B cell (primary cell): ENCODE measurements around the gene NBDY. TPM values are rescaled to one million over a fixed set of nuclear protein-coding genes. Genes with fewer than 3 reads are reported as not detected.

Experiments
- ATAC-seq: fragments of 200-7000 bp; cut with Tn5 transposase; one replicate; pipeline ENCODE4 v1.10.0; 2021; ENCODE audit warnings: low read depth, mild to moderate bottlenecking, moderate number of reproducible peaks, moderate library complexity
- CTCF ChIA-PET: fragments of 350-600 bp; sonication (Branson Sonifier 250); formaldehyde crosslinking; loops from one replicate; lab custom pipeline; 2021; ENCODE audit warnings: antibody characterized with exemption, inconsistent platforms; lab: Charles Lee
- POLR2A ChIA-PET: fragments of 350-600 bp; sonication (Branson Sonifier 250); formaldehyde crosslinking; loops from one replicate; lab custom pipeline; 2021; ENCODE audit warnings: antibody characterized with exemption; lab: Charles Lee
- DNase-seq: peaks from one replicate; pipeline ENCODE4 v3.0.0; 2013
- H2AFZ ChIP-seq: 2 replicates; pipeline ENCODE4 v1.6.1; 2012; ENCODE audit warnings: mild to moderate bottlenecking, low read depth, low read length; ENCODE audit not compliant: insufficient read depth, poor library complexity, severe bottlenecking
- H3K27ac ChIP-seq, 2 donors: 1 replicate in 1 of 2; 2 replicates in 1 of 2; pipeline ENCODE4 v1.5.1; 2012 to 2013; ENCODE audit warnings: low read length in 2 of 2, mild to moderate bottlenecking in 2 of 2, moderate library complexity in 1 of 2
- H3K27me3 ChIP-seq, 4 experiments: fragments of 200-600 bp in 1 of 4; sonication (generic) in 1 of 4; replicated peaks in 1 of 4; 1 replicate in 2 of 4; 2 replicates in 2 of 4; pipeline versions ENCODE4 v1.6.1 to v1.7.0; 2013 to 2016; ENCODE audit warnings: low read length in 3 of 4, mild to moderate bottlenecking in 2 of 4, mixed read lengths in 1 of 4, moderate library complexity in 1 of 4; ENCODE audit not compliant: insufficient read depth in 4 of 4, control insufficient read depth in 3 of 4; ENCODE audit errors: control extremely low read depth in 1 of 4
- H3K36me3 ChIP-seq, 2 experiments: replicated peaks in 1 of 2; 1 replicate in 1 of 2; 2 replicates in 1 of 2; pipeline versions ENCODE4 v1.6.1 to v1.7.1; 2013; ENCODE audit warnings: low read length in 1 of 2; ENCODE audit not compliant: insufficient read depth in 2 of 2, control insufficient read depth in 1 of 2; ENCODE audit errors: control extremely low read depth in 1 of 2, extremely low read depth in 1 of 2
- H3K4me1 ChIP-seq, 2 donors: fragments of 200-600 bp in 1 of 2; sonication (generic) in 1 of 2; 1 replicate in 1 of 2; 2 replicates in 1 of 2; pipeline versions ENCODE4 v1.5.1 to v1.6.1; 2013 to 2017; ENCODE audit warnings: low read length in 2 of 2; ENCODE audit not compliant: control insufficient read depth in 2 of 2, insufficient read depth in 2 of 2
- H3K4me2 ChIP-seq: replicated peaks from 2 replicates; pipeline ENCODE3; 2012; ENCODE audit warnings: mild to moderate bottlenecking, low read depth, low read length; ENCODE audit not compliant: poor library complexity, severe bottlenecking
- H3K4me3 ChIP-seq, 5 experiments: fragments of 200-600 bp in 1 of 5; sonication (generic) in 1 of 5; 1 replicate in 3 of 5; 2 replicates in 2 of 5; pipeline versions ENCODE4 v1.5.1 to v1.7.0; 2011 to 2016; ENCODE audit warnings: low read length in 4 of 5, mild to moderate bottlenecking in 4 of 5, low read depth in 2 of 5, control low read depth in 1 of 5, moderate library complexity in 1 of 5; ENCODE audit not compliant: insufficient read depth in 1 of 5; ENCODE audit errors: control extremely low read depth in 1 of 5, extremely low read depth in 1 of 5
- H3K79me2 ChIP-seq: fragments of 200-600 bp; sonication (generic); one replicate; pipeline ENCODE4 v1.6.0; 2016; ENCODE audit warnings: low read length; ENCODE audit not compliant: control insufficient read depth, insufficient read depth
- H3K9ac ChIP-seq: fragments of 200-600 bp; sonication (generic); 2 replicates; pipeline ENCODE4 v1.6.1; 2017; ENCODE audit warnings: mild to moderate bottlenecking, low read length, moderate library complexity
- H3K9me3 ChIP-seq, 3 donors: one replicate each; pipeline versions ENCODE4 v1.6.1 to v1.7.1; 2013; ENCODE audit warnings: low read length in 2 of 3; ENCODE audit not compliant: control insufficient read depth in 2 of 3, insufficient read depth in 1 of 3; ENCODE audit errors: control extremely low read depth in 1 of 3
- H4K20me1 ChIP-seq: 2 replicates; pipeline ENCODE4 v1.6.0; 2012; ENCODE audit warnings: mild to moderate bottlenecking, low read length; ENCODE audit not compliant: insufficient read depth, control insufficient read depth, poor library complexity, severe bottlenecking
- H3K27ac Mint-ChIP-seq: one replicate; pipeline ENCODE4 v1.8.0; 2021; ENCODE audit warnings: mixed read lengths
- H3K27me3 Mint-ChIP-seq: one replicate; pipeline ENCODE4 v1.8.0; 2021; ENCODE audit warnings: mixed read lengths
- H3K4me1 Mint-ChIP-seq: one replicate; pipeline ENCODE4 v1.8.0; 2021; ENCODE audit warnings: mixed read lengths
- H3K4me3 Mint-ChIP-seq: one replicate; pipeline ENCODE4 v1.8.0; 2021; ENCODE audit warnings: mixed read lengths
- H3K9me3 Mint-ChIP-seq: one replicate; pipeline ENCODE4 v1.8.0; 2022; ENCODE audit warnings: mixed read lengths; ENCODE audit not compliant: insufficient read depth
- CTCF ChIP-seq: fragments of 200-600 bp; IDR thresholded peaks from one replicate; pipeline ENCODE4 v1.8.0; 2022; ENCODE audit warnings: antibody characterized with exemption, mild to moderate bottlenecking
- EZH2 ChIP-seq: IDR thresholded peaks from 2 replicates; pipeline ENCODE4 v1.6.1; 2012; ENCODE audit warnings: borderline replicate concordance, low read depth, mild to moderate bottlenecking, moderate library complexity, low read length; ENCODE audit not compliant: insufficient read depth, poor library complexity, severe bottlenecking
- WGBS: methylation state at CpG from one replicate; pipeline ENCODE4 v1.1.5; 2013; ENCODE audit warnings: missing lambda C conversion rate; ENCODE audit not compliant: insufficient coverage; 5-methylcytosine and 5-hydroxymethylcytosine counted together
- intact Hi-C: fragments of 100-400 bp; cut with micrococcal nuclease; formaldehyde crosslinking; loops from one replicate; pipeline ENCODE4 v1.10.0; 2022
- polyA plus RNA-seq: library from polyadenylated mRNA; depleted of rRNA; stranded (reverse); fragments of >200 nt; gene quantifications from 2 replicates; pipeline ENCODE4 v1.2.3, GENCODE V29; 2012
- total RNA-seq, 2 donors: library from RNA; stranded (reverse); fragments of 120-200 nt in 1 of 2; gene quantifications; 1 replicate in 1 of 2; 2 replicates in 1 of 2; pipeline versions ENCODE4 v1.2.3 to v1.2.4, GENCODE V29; 2013 to 2022

Gene NBDY
- total and polyA plus RNA-seq, 2 donors (not counting 1 experiment from before 2014, with no cell fraction given) = 26.7 to 36.5 TPM

- no peaks in the 10 kb centered on the region for H3K9me3 ChIP-seq
- 50% methylated on average over 2 of the region's 5 CpGs for WGBS
- H3K4me2 ChIP-seq = peak overlapping the region; percentile 37
- DNase-seq = no peak
- Mint-ChIP-seq H3K4me1 (peaks cover 74% of the 10 kb centered on the region), H3K4me3 (peak overlapping the region; percentile 37), H3K27ac (peak overlapping the region; percentile 78), H3K9me3 (no peaks in the 10 kb centered on the region), H3K27me3 (no peaks in the 10 kb centered on the region)
- ATAC-seq = no peak
- peak overlapping the region; percentile 15 for H3K9ac ChIP-seq
- POLR2A ChIA-PET = no interaction called here
- no peaks in the 10 kb centered on the region for H3K36me3 ChIP-seq
- H3K27ac ChIP-seq = peak overlapping the region; percentile 49 to 86
- H4K20me1 ChIP-seq = no peaks in the 10 kb centered on the region
- CTCF ChIA-PET = no interaction called here
- no peak for TF ChIP-seq EZH2
- TF ChIP-seq CTCF = no peak
- H2AFZ ChIP-seq = no peak overlapping the region
- intact Hi-C loops = loop anchor here (5.0 kb wide), 1 partner anchor 311 kb away; the partner anchor contains the start of gene SPIN2B
- peaks cover 6% of the 10 kb centered on the region for H3K79me2 ChIP-seq
- peaks cover 43 to 45% of the 10 kb centered on the region in 2 donors for H3K4me1 ChIP-seq
- H3K27me3 ChIP-seq = no peaks in the 10 kb centered on the region
- H3K4me3 ChIP-seq = no peak overlapping the region
Observed at GRCh38 chrX:56811599-56811998, 82.6 kb downstream of the NBDY start.

GRCh38 chrX:56812515-56813105, 83.6 kb downstream of the NBDY start:
- ChIA-PET CTCF (no interaction called here), POLR2A (interaction anchor here (0.7 kb wide), 1 partner anchor 49 kb away, joined by 3 read pairs; no protein-coding TSS in a partner anchor)
- no CpG with 5 or more reads among the region's 7 CpGs for WGBS
- Histone ChIP-seq H3K4me3 (peak overlapping the region in 4 of 5 experiments; percentile 34 to 58 (median 46)), H4K20me1 (no peaks in the 10 kb centered on the region), H3K4me1 (peaks cover 38 to 40% of the 10 kb centered on the region in 2 donors), H3K9me3 (no peaks in the 10 kb centered on the region), H2AFZ (peak overlapping the region; percentile 80), H3K79me2 (peaks cover 6% of the 10 kb centered on the region), H3K4me2 (peak overlapping the region; percentile 76), H3K27ac (peak overlapping the region; percentile 82 to 86), H3K27me3 (no peaks in the 10 kb centered on the region), H3K9ac (peak overlapping the region; percentile 62), H3K36me3 (no peaks in the 10 kb centered on the region)
- DNase-seq = peak; percentile 65
- H3K27ac Mint-ChIP-seq = peak overlapping the region; percentile 84
- TF ChIP-seq CTCF (no peak), EZH2 (no peak)
- ATAC-seq = peak; percentile 78
- peaks cover 73% of the 10 kb centered on the region for H3K4me1 Mint-ChIP-seq
- H3K9me3 Mint-ChIP-seq = no peaks in the 10 kb centered on the region
- peak overlapping the region; percentile 76 for H3K4me3 Mint-ChIP-seq
- intact Hi-C loops = loop anchor here (5.0 kb wide), 1 partner anchor 310 kb away; the partner anchor contains the start of gene SPIN2B
- no peaks in the 10 kb centered on the region for H3K27me3 Mint-ChIP-seq
